KMS-11 (cell line): Measurements from ENCODE around the gene TBC1D24.

Source experiments
- H2AFZ ChIP-seq: fragments of 200-600 bp; sonication (generic); 2 replicates; pipeline ENCODE4 v1.6.1; 2016; ENCODE audit warnings: antibody characterized with exemption, mixed run types, low read depth
- H3K27ac ChIP-seq: fragments of 200-600 bp; sonication (generic); 2 replicates; pipeline ENCODE4 v1.6.1; 2016; ENCODE audit warnings: mild to moderate bottlenecking, mixed run types
- H3K27me3 ChIP-seq: fragments of 200-600 bp; sonication (generic); 2 replicates; pipeline ENCODE4 v1.6.1; 2017; ENCODE audit warnings: mild to moderate bottlenecking, low read depth, mixed run types, moderate library complexity; ENCODE audit not compliant: insufficient read depth
- H3K36me3 ChIP-seq: fragments of 200-600 bp; sonication (generic); 2 replicates; pipeline ENCODE4 v1.6.1; 2017; ENCODE audit warnings: mild to moderate bottlenecking, mixed run types; ENCODE audit not compliant: insufficient read depth
- H3K4me1 ChIP-seq: fragments of 200-600 bp; sonication (generic); 2 replicates; pipeline ENCODE4 v1.6.1; 2016; ENCODE audit warnings: mild to moderate bottlenecking, low read depth, mixed run types; ENCODE audit not compliant: poor library complexity, severe bottlenecking
- H3K4me2 ChIP-seq: fragments of 200-600 bp; sonication (generic); 2 replicates; pipeline ENCODE4 v1.7.0; 2016; ENCODE audit warnings: mild to moderate bottlenecking, mixed run types
- H3K4me3 ChIP-seq: fragments of 200-600 bp; sonication (generic); IDR thresholded peaks from 2 replicates; pipeline ENCODE4 v1.6.1; 2017; ENCODE audit warnings: low read depth, low read length, mixed read lengths; ENCODE audit not compliant: insufficient read depth
- H3K79me2 ChIP-seq: fragments of 200-600 bp; sonication (generic); 2 replicates; pipeline ENCODE4 v1.6.1; 2016; ENCODE audit warnings: low read depth, mixed run types; ENCODE audit not compliant: insufficient read depth
- H3K9ac ChIP-seq: fragments of 200-600 bp; sonication (generic); 2 replicates; pipeline ENCODE4 v1.6.1; 2016; ENCODE audit warnings: mild to moderate bottlenecking, mixed run types
- H4K20me1 ChIP-seq: fragments of 200-600 bp; sonication (generic); 2 replicates; pipeline ENCODE4 v1.6.1; 2016; ENCODE audit warnings: mild to moderate bottlenecking, mixed run types; ENCODE audit not compliant: insufficient read depth
- CTCF ChIP-seq: fragments of 200-600 bp; sonication (generic); conservative IDR thresholded peaks from 2 replicates; pipeline ENCODE4 v1.6.1; 2017; ENCODE audit warnings: low read depth, mild to moderate bottlenecking, antibody characterized with exemption, low read length, moderate library complexity, mixed read lengths

The TBC1D24 gene

DNA sequence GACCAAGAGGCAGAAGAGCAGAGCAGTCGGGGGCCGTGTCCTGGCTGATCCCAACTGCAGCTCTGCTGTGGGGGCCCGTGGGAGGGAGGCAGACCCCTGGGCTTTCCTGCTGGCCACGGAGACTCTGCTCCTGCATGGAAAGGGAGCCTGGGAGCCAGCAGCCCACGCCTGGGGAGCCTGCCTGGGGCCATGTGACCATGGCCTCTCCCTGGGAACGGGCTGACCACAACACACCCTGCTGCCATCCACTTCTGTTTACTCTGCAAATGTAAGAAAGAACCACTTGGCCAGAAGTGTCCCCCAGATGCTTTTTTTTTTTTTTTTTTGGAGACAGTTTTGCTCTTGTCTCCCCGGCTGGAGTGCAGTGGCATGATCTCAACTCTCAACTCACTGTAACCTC lies 17.0 kb upstream of the TBC1D24 start:
- no peaks in the 10 kb centered on the region for H4K20me1 ChIP-seq
- H3K36me3 ChIP-seq, result peaks cover 12% of the 10 kb centered on the region; the same call in 1 of the 2 replicates

GRCh38 chr16:2458887-2459646 lies 15.9 kb upstream of the TBC1D24 start:
- Histone ChIP-seq H3K9ac (peak overlapping the region; percentile 24; the same call in 1 of the 2 replicates), H3K27me3 (no peaks in the 10 kb centered on the region), H3K4me2 (peak overlapping the region; percentile 85), H3K4me1 (peaks cover 18% of the 10 kb centered on the region), H4K20me1 (no peaks in the 10 kb centered on the region), H3K4me3 (no peak overlapping the region), H3K27ac (0 out of 2 replicates have a peak overlapping the region, but pooled peaks have one; percentile 16), H3K36me3 (peaks cover 6% of the 10 kb centered on the region; the same call in 1 of the 2 replicates), H3K79me2 (0 out of 2 replicates have a peak, but pooled peaks cover 6% of the 10 kb centered on the region), H2AFZ (peak overlapping the region; percentile 68)
- no peak for TF ChIP-seq CTCF

More for the DNA sequence above, 17.0 kb upstream of the TBC1D24 start:
- Histone ChIP-seq H3K4me3 (no peak overlapping the region), H2AFZ (no peak overlapping the region), H3K27ac (no peak overlapping the region), H3K4me1 (peaks cover 18% of the 10 kb centered on the region), H3K4me2 (no peak overlapping the region), H3K9ac (no peak overlapping the region), H3K79me2 (0 out of 2 replicates have a peak, but pooled peaks cover 6% of the 10 kb centered on the region), H3K27me3 (no peaks in the 10 kb centered on the region)
- no peak for TF ChIP-seq CTCF

GRCh38 chr16:2459647-2460390 lies 15.1 kb upstream of the TBC1D24 start, which contains the start of gene TEDC2:
TSS of gene TEDC2 (plus strand) at chr16:2460109. CDS start at chr16:2460145, 36 bp downstream.
- H3K36me3 ChIP-seq, result peaks cover 6% of the 10 kb centered on the region; the same call in 1 of the 2 replicates
- peak within 1 kb of the TSS; percentile 68 for H2AFZ ChIP-seq
- H3K27ac ChIP-seq, result 0 out of 2 replicates have a peak within 1 kb of the TSS, but pooled peaks have one; percentile 16

More at GRCh38 chr16:2459647-2460390, 15.1 kb upstream of the TBC1D24 start, which contains the start of gene TEDC2:
- H3K9ac ChIP-seq, result peak within 1 kb of the TSS; percentile 53; the same call in 1 of the 2 replicates
- no peaks in the 10 kb centered on the region for H4K20me1 ChIP-seq
- H3K4me1 ChIP-seq, result peaks cover 18% of the 10 kb centered on the region
- no peak for TF ChIP-seq CTCF
- H3K4me2 ChIP-seq, result peak within 1 kb of the TSS; percentile 95
- no peaks in the 10 kb centered on the region for H3K27me3 ChIP-seq
- H3K79me2 ChIP-seq, result 0 out of 2 replicates have a peak, but pooled peaks cover 6% of the 10 kb centered on the region
- no peak within 1 kb of the TSS for H3K4me3 ChIP-seq
